GM12878 (cell line): ENCODE data around the gene SYNE4.

Source experiments
- CTCF ChIP-seq, 3 experiments: IDR thresholded peaks in 2 of 3; conservative IDR thresholded peaks in 1 of 3; 2 replicates each; pipeline ENCODE4 v1.5.1; 2011; ENCODE audit warnings: low read depth in 3 of 3, low read length in 3 of 3, mild to moderate bottlenecking in 3 of 3, control low read depth in 2 of 3, moderate library complexity in 2 of 3, inconsistent platforms in 1 of 3, mixed read lengths in 1 of 3; ENCODE audit not compliant: control insufficient read depth in 2 of 3, insufficient read depth in 1 of 3; ENCODE audit errors: extremely low read depth in 1 of 3
- EZH2 ChIP-seq: IDR thresholded peaks from 2 replicates; pipeline ENCODE4 v1.6.1; 2012; ENCODE audit warnings: low read depth, mild to moderate bottlenecking, control low read depth, inconsistent platforms, low read length, borderline replicate concordance; ENCODE audit not compliant: control insufficient read depth
- HDGF ChIP-seq: fragments of 450-650 bp; IDR thresholded peaks from 2 replicates; pipeline ENCODE4 v1.6.1; 2016; ENCODE audit warnings: antibody characterized with exemption
- POLR2AphosphoS2 ChIP-seq: IDR thresholded peaks from 2 replicates; pipeline ENCODE4 v1.6.1; 2011; ENCODE audit warnings: low read depth, mild to moderate bottlenecking, low read length, improper control_type of control experiment, moderate library complexity
- POLR2AphosphoS5 ChIP-seq: IDR thresholded peaks from 2 replicates; pipeline ENCODE4 v1.6.1; 2011; ENCODE audit warnings: mild to moderate bottlenecking, low read length, inconsistent platforms
- RCOR1 ChIP-seq: conservative IDR thresholded peaks from 2 replicates; pipeline ENCODE4 v1.6.1; 2012; ENCODE audit warnings: low read depth, low read length, improper control_type of control experiment
- WRNIP1 ChIP-seq: IDR thresholded peaks from 2 replicates; pipeline ENCODE4 v1.6.1; 2011; ENCODE audit warnings: low read depth, low read length, improper control_type of control experiment, borderline replicate concordance
- YY1 ChIP-seq: IDR thresholded peaks from 2 replicates; pipeline ENCODE4 v1.6.1; 2011; ENCODE audit warnings: low read depth, mild to moderate bottlenecking, low read length
- ZNF274 ChIP-seq: IDR thresholded peaks from one replicate; pipeline ENCODE4 v1.8.0; 2011; ENCODE audit not compliant: insufficient read length, insufficient read depth

- TF ChIP-seq CTCF (IDR thresholded peaks at IDR 0.05 in 2 of 3, conservative IDR thresholded peaks at IDR 0.05 in 1 of 3; ENCODE audit: control insufficient read depth in 2 of 3, extremely low read depth in 1 of 3, insufficient read depth in 1 of 3, low read depth in 3 of 3, low read length in 3 of 3) = peak; percentile 45 to 51 (median 50); a peak in 5 of 6 replicates
- TF ChIP-seq POLR2AphosphoS2 = peak; percentile 87; the same call in 1 of the 2 replicates
- TF ChIP-seq ZNF274 = no peak
- TF ChIP-seq RCOR1 = no peak
- peak; percentile 87 for TF ChIP-seq POLR2AphosphoS5
- no peak for TF ChIP-seq EZH2
- TF ChIP-seq WRNIP1 = no peak
- peak; percentile 23; the same call in 1 of the 2 replicates for TF ChIP-seq YY1
- peak; percentile 94; the same call in 1 of the 2 replicates for TF ChIP-seq HDGF
Observed at GRCh38 chr19:36054119-36054732, 45.6 kb upstream of the SYNE4 start, which contains the start of gene THAP8.
